Ishikawa (cell line): ENCODE data around the gene SLC35F2.
A peak's percentile ranks its signal among the peaks of the same experiment; 100 is the strongest.

ENCODE experiments used
- CREB1 ChIP-seq: IDR thresholded peaks from 2 replicates; pipeline ENCODE4 v1.6.1; 2012; ENCODE audit warnings: low read depth
- EP300 ChIP-seq: IDR thresholded peaks from 2 replicates; pipeline ENCODE4 v1.6.1; 2012; ENCODE audit warnings: borderline replicate concordance
- NFIC ChIP-seq: IDR thresholded peaks from 2 replicates; pipeline ENCODE4 v1.6.1; 2012
- RAD21 ChIP-seq: IDR thresholded peaks from 2 replicates; pipeline ENCODE4 v1.6.1; 2012; ENCODE audit warnings: low read depth
- REST ChIP-seq: IDR thresholded peaks from 2 replicates; pipeline ENCODE4 v1.6.1; 2012; ENCODE audit warnings: low read depth, mild to moderate bottlenecking

The SLC35F2 gene

GRCh38 chr11:107741044-107741823 lies 117.4 kb downstream of the SLC35F2 start:
- TF ChIP-seq EP300 (no peak), CREB1 (no peak), RAD21 (peak; percentile 58), REST (no peak), NFIC (peak; percentile 63)
